ENCODE results near the gene HS3ST2.
A peak's percentile ranks its signal among the peaks of the same experiment; 100 is the strongest.
"Not testable (repeated sequence)": the region's sequence is repeated elsewhere in the genome, so short reads cannot be mapped to it uniquely, and the experiment has no call there.

HS3ST2 gene

GRCh38 chr16:22885951-22886350 is 72.0 kb downstream of the HS3ST2 start:
- DNase-seq: no peak

GRCh38 chr16:22886927-22887326 is 73.0 kb downstream of the HS3ST2 start:
- DNase-seq: peak; percentile 7

GRCh38 chr16:22887445-22887844 is 73.5 kb downstream of the HS3ST2 start:
- peak; percentile 95 for DNase-seq

- DNase-seq: no peak
These were observed 74.8 kb downstream of the HS3ST2 start for GRCh38 chr16:22888791-22889190.

GRCh38 chr16:22890976-22891375 is 77.0 kb downstream of the HS3ST2 start:
- peak; percentile 62 for DNase-seq

- no peak for DNase-seq
These were observed 83.2 kb downstream of the HS3ST2 start for GRCh38 chr16:22897184-22897583.

GRCh38 chr16:22898131-22898530 is 84.2 kb downstream of the HS3ST2 start:
- DNase-seq: no peak

- DNase-seq: peak; percentile 80
These were observed 84.9 kb downstream of the HS3ST2 start for GRCh38 chr16:22898874-22899348.

GRCh38 chr16:22899567-22899966 is 85.6 kb downstream of the HS3ST2 start:
- not testable (repeated sequence) for DNase-seq

GRCh38 chr16:22900863-22901262 is 86.9 kb downstream of the HS3ST2 start:
- no peak for DNase-seq

- no peak for DNase-seq
These were observed 87.6 kb downstream of the HS3ST2 start for GRCh38 chr16:22901563-22901962.

GRCh38 chr16:22903716-22904115 is 89.8 kb downstream of the HS3ST2 start:
- DNase-seq: no peak

GRCh38 chr16:22912654-22913053 is 98.7 kb downstream of the HS3ST2 start:
- no peak for DNase-seq

- no peak for DNase-seq
These were observed 101.0 kb downstream of the HS3ST2 start for GRCh38 chr16:22915003-22915402.

- no peak for DNase-seq
These were observed 109.5 kb downstream of the HS3ST2 start for GRCh38 chr16:22923491-22923890.

GRCh38 chr16:22924492-22924891 is 110.5 kb downstream of the HS3ST2 start:
- DNase-seq: peak; percentile 70

GRCh38 chr16:22926105-22926751 is 112.3 kb downstream of the HS3ST2 start:
- no peak for DNase-seq

GRCh38 chr16:22927306-22927705 is 113.3 kb downstream of the HS3ST2 start:
- DNase-seq: no peak

GRCh38 chr16:22928882-22929435 is 115.0 kb downstream of the HS3ST2 start:
- no peak for DNase-seq

- no peak for DNase-seq
These were observed 115.5 kb downstream of the HS3ST2 start for GRCh38 chr16:22929461-22929860.

- DNase-seq: no peak
These were observed 118.2 kb downstream of the HS3ST2 start for GRCh38 chr16:22932032-22932771.

GRCh38 chr16:22933173-22933572 is 119.2 kb downstream of the HS3ST2 start:
- no peak for DNase-seq

GRCh38 chr16:22934786-22935185 is 120.8 kb downstream of the HS3ST2 start:
- DNase-seq: no peak

GRCh38 chr16:22937169-22937568 is 123.2 kb downstream of the HS3ST2 start:
- DNase-seq: no peak
